H1 (cell line): Measurements from ENCODE around the gene SEC14L5. TPM values are rescaled to one million over a fixed set of nuclear protein-coding genes. Genes with fewer than 3 reads are reported as not detected.

ENCODE experiments used
- CTCF ChIA-PET: fragments of 300-600 bp; sonication (Branson Sonifier 250); formaldehyde crosslinking; loops from one replicate; lab custom pipeline; 2021; ENCODE audit not compliant: partially characterized antibody; lab: Charles Lee
- POLR2A ChIA-PET: fragments of 300-600 bp; sonication (Branson Sonifier 250); formaldehyde crosslinking; loops from one replicate; lab custom pipeline; 2021; ENCODE audit warnings: inconsistent platforms; ENCODE audit not compliant: partially characterized antibody; lab: Charles Lee
- DNase-seq, 2 experiments: peaks; one replicate each; pipeline versions ENCODE4 v3.0.0 to v3.0.0-alpha.2; 2010 to 2022; ENCODE audit warnings: low spot score in 2 of 2, low read depth in 1 of 2, mixed read lengths in 1 of 2
- FAIRE-seq: peaks from 2 replicates; lab custom pipeline; 2011; peaks lifted over from hg19 to GRCh38; lab: Jason Lieb, UNC
- H2AFZ ChIP-seq: 2 replicates; pipeline ENCODE4 v1.8.1; 2012; ENCODE audit warnings: low read length, inconsistent platforms
- H2AK5ac ChIP-seq: 2 replicates; pipeline ENCODE4 v1.6.1; 2013; ENCODE audit warnings: low read depth, low read length
- H2BK120ac ChIP-seq: replicated peaks from 2 replicates; pipeline ENCODE3; 2013; ENCODE audit warnings: low read depth, low read length, inconsistent platforms
- H2BK12ac ChIP-seq: 2 replicates; pipeline ENCODE4 v1.6.1; 2013; ENCODE audit warnings: low read depth, low read length
- H2BK15ac ChIP-seq: 2 replicates; pipeline ENCODE4 v1.6.1; 2013; ENCODE audit warnings: low read length
- H2BK20ac ChIP-seq: 2 replicates; pipeline ENCODE4 v1.6.1; 2013; ENCODE audit warnings: low read length
- H2BK5ac ChIP-seq: 2 replicates; pipeline ENCODE4 v1.6.1; 2013; ENCODE audit warnings: low read depth, low read length
- H3K14ac ChIP-seq: 2 replicates; pipeline ENCODE4 v1.6.1; 2013; ENCODE audit warnings: inconsistent platforms; ENCODE audit not compliant: insufficient read length
- H3K18ac ChIP-seq: 2 replicates; pipeline ENCODE4 v1.6.1; 2013; ENCODE audit warnings: low read length; ENCODE audit errors: extremely low read depth
- H3K23ac ChIP-seq: 2 replicates; pipeline ENCODE4 v1.6.1; 2013; ENCODE audit warnings: inconsistent platforms; ENCODE audit not compliant: insufficient read length
- H3K23me2 ChIP-seq: 2 replicates; pipeline ENCODE4 v1.6.1; 2013; ENCODE audit warnings: low read depth, low read length
- H3K27ac ChIP-seq: 2 replicates; pipeline ENCODE4 v1.6.1; 2011; ENCODE audit warnings: low read depth, low read length, inconsistent platforms
- H3K27me3 ChIP-seq, 4 experiments: replicated peaks in 1 of 4; 1 replicate in 1 of 4; 2 replicates in 3 of 4; pipeline versions ENCODE4 v1.6.1 to v1.8.1; 2011 to 2013; ENCODE audit warnings: low read length in 3 of 4, mild to moderate bottlenecking in 3 of 4, inconsistent platforms in 2 of 4, mixed read lengths in 2 of 4, moderate library complexity in 1 of 4; ENCODE audit not compliant: control insufficient read depth in 3 of 4, insufficient read depth in 3 of 4; ENCODE audit errors: extremely low read depth in 1 of 4
- H3K36me3 ChIP-seq, 4 experiments: 2 replicates each; pipeline versions ENCODE4 v1.6.1 to v1.8.1; 2011 to 2013; ENCODE audit warnings: mild to moderate bottlenecking in 4 of 4, low read length in 3 of 4, moderate library complexity in 2 of 4, control low read depth in 1 of 4, inconsistent platforms in 1 of 4; ENCODE audit not compliant: insufficient read depth in 4 of 4, control insufficient read depth in 2 of 4
- H3K4ac ChIP-seq: replicated peaks from 2 replicates; pipeline ENCODE3; 2013; ENCODE audit warnings: low read length, low read depth, mixed read lengths, inconsistent platforms; ENCODE audit not compliant: insufficient read length
- H3K4me1 ChIP-seq, 4 experiments: replicated peaks in 1 of 4; 1 replicate in 1 of 4; 2 replicates in 3 of 4; pipeline versions ENCODE4 v1.6.1 to v1.8.1; 2011 to 2013; ENCODE audit warnings: low read length in 3 of 4, inconsistent platforms in 2 of 4, mixed read lengths in 1 of 4; ENCODE audit not compliant: insufficient read depth in 4 of 4, control insufficient read depth in 3 of 4
- H3K4me2 ChIP-seq, 2 experiments: 2 replicates each; pipeline versions ENCODE4 v1.6.1 to v1.8.1; 2011 to 2013; ENCODE audit warnings: low read depth in 2 of 2, low read length in 2 of 2, control low read depth in 1 of 2, inconsistent platforms in 1 of 2, mild to moderate bottlenecking in 1 of 2; ENCODE audit not compliant: insufficient read depth in 1 of 2
- H3K4me3 ChIP-seq, 4 experiments: fragments of 200-600, 300-600 bp in 1 of 4; sonication (generic), shearing (Covaris generic), sonication (Bioruptor Twin) in 1 of 4; 2 replicates each; pipeline versions ENCODE4 v1.5.1 to v1.8.1; 2011 to 2016; ENCODE audit warnings: low read length in 4 of 4, low read depth in 3 of 4, control low read depth in 2 of 4, inconsistent platforms in 2 of 4, mild to moderate bottlenecking in 2 of 4, mixed read lengths in 1 of 4, moderate library complexity in 1 of 4; ENCODE audit not compliant: insufficient read depth in 2 of 4; ENCODE audit errors: extremely low read depth in 1 of 4
- H3K56ac ChIP-seq: replicated peaks from 2 replicates; pipeline ENCODE3; 2013; ENCODE audit warnings: low read depth, mild to moderate bottlenecking, mixed read lengths, low read length, inconsistent platforms; ENCODE audit not compliant: insufficient read length
- H3K79me1 ChIP-seq: 2 replicates; pipeline ENCODE4 v1.6.1; 2013; ENCODE audit warnings: low read depth, low read length, control low read depth
- H3K79me2 ChIP-seq, 2 experiments: 2 replicates each; pipeline versions ENCODE4 v1.6.1 to v1.8.1; 2012 to 2013; ENCODE audit warnings: low read length in 2 of 2, mild to moderate bottlenecking in 2 of 2, inconsistent platforms in 1 of 2; ENCODE audit not compliant: insufficient read depth in 2 of 2, control insufficient read depth in 1 of 2
- H3K9ac ChIP-seq, 4 experiments: replicated peaks in 1 of 4; 1 replicate in 1 of 4; 2 replicates in 3 of 4; pipeline versions ENCODE4 v1.6.1 to v1.8.1; 2011 to 2013; ENCODE audit warnings: low read depth in 3 of 4, low read length in 3 of 4, control low read depth in 2 of 4, mild to moderate bottlenecking in 2 of 4, moderate library complexity in 2 of 4, inconsistent platforms in 1 of 4; ENCODE audit errors: extremely low read depth in 1 of 4
- H3K9me3 ChIP-seq, 2 experiments: 2 replicates each; pipeline versions ENCODE4 v1.6.1 to v1.8.1; 2012 to 2013; ENCODE audit warnings: mild to moderate bottlenecking in 2 of 2, moderate library complexity in 2 of 2, control low read depth in 1 of 2, inconsistent platforms in 1 of 2, low read depth in 1 of 2, low read length in 1 of 2, mixed read lengths in 1 of 2; ENCODE audit not compliant: insufficient read depth in 2 of 2
- H4K20me1 ChIP-seq, 2 experiments: replicated peaks in 1 of 2; 2 replicates each; pipeline versions ENCODE3 to v1.8.1; 2011 to 2013; ENCODE audit warnings: inconsistent platforms in 2 of 2, low read length in 2 of 2, mild to moderate bottlenecking in 1 of 2; ENCODE audit not compliant: insufficient read depth in 2 of 2, control insufficient read depth in 1 of 2
- H4K5ac ChIP-seq: 2 replicates; pipeline ENCODE4 v1.6.1; 2013; ENCODE audit warnings: low read length, low read depth, mixed read lengths, inconsistent platforms; ENCODE audit not compliant: insufficient read length
- H4K8ac ChIP-seq: 2 replicates; pipeline ENCODE4 v1.8.0; 2013; ENCODE audit warnings: mild to moderate bottlenecking, moderate library complexity, low read length, inconsistent platforms; ENCODE audit not compliant: insufficient read depth; ENCODE audit errors: extremely low read depth
- H4K91ac ChIP-seq: replicated peaks from 2 replicates; pipeline ENCODE3; 2013; ENCODE audit warnings: low read length, mixed read lengths, inconsistent platforms; ENCODE audit not compliant: insufficient read length
- CBX8 ChIP-seq: fragments of 300-800, 300-1000 bp; sonication (generic); IDR thresholded peaks from 2 replicates; pipeline ENCODE4 v1.7.1; 2016; ENCODE audit warnings: low read depth, low read length, borderline replicate concordance
- CREB1 ChIP-seq: IDR thresholded peaks from 2 replicates; pipeline ENCODE4 v1.6.1; 2012; ENCODE audit warnings: inconsistent platforms
- KDM1A ChIP-seq: fragments of 200-600, 300-600 bp; sonication (generic); IDR thresholded peaks from 2 replicates; pipeline ENCODE4 v1.7.1; 2016; ENCODE audit warnings: mild to moderate bottlenecking, low read length, borderline replicate concordance
- TEAD4 ChIP-seq: IDR thresholded peaks from 2 replicates; pipeline ENCODE4 v1.6.1; 2012; ENCODE audit warnings: low read depth, low read length, inconsistent platforms, mixed read lengths
- WGBS, 2 experiments: shearing (Covaris generic) in 1 of 2; methylation state at CpG; one replicate each; pipeline versions ENCODE4 v1.1.6 to v1.1.7; 2013 to 2015; ENCODE audit warnings: low lambda C conversion rate in 2 of 2, mixed read lengths in 2 of 2, inconsistent platforms in 1 of 2, low coverage in 1 of 2, missing lambda C conversion rate in 1 of 2; ENCODE audit not compliant: insufficient replicate concordance in 2 of 2, insufficient coverage in 1 of 2, insufficient read length in 1 of 2; ENCODE audit errors: extremely low coverage in 1 of 2, missing lambda C conversion rate in 1 of 2; 5-methylcytosine and 5-hydroxymethylcytosine counted together
- polyA plus RNA-seq, 7 experiments: library from polyadenylated mRNA; depleted of rRNA in 3 of 7; stranded (reverse) in 5 of 7; unstranded in 2 of 7; fragments of >200 nt in 5 of 7; fragments of 200-250 nt in 2 of 7; gene quantifications; 1 replicate in 5 of 7; 2 replicates in 1 of 7; 4 replicates in 1 of 7; pipeline versions ENCODE4 v1.2.1 to v1.2.3, GENCODE V29; 2011 to 2013; ENCODE audit warnings: missing spikeins in 2 of 7, mixed read lengths in 2 of 7
- total RNA-seq: library from RNA; stranded (reverse); fragmentation: NEBNext Ultra II Directional; extraction: Animal tissue kit (Norgen Biotek cat#: 25700); gene quantifications from 2 replicates; pipeline ENCODE4 v1.2.1, GENCODE V29; 2021

The SEC14L5 gene
- total and polyA plus RNA-seq, 2 of the 8 experiments (the other 6 are each of a cell fraction or from before 2014, with no cell fraction given), result 1.9 to 3.0 TPM

DNA sequence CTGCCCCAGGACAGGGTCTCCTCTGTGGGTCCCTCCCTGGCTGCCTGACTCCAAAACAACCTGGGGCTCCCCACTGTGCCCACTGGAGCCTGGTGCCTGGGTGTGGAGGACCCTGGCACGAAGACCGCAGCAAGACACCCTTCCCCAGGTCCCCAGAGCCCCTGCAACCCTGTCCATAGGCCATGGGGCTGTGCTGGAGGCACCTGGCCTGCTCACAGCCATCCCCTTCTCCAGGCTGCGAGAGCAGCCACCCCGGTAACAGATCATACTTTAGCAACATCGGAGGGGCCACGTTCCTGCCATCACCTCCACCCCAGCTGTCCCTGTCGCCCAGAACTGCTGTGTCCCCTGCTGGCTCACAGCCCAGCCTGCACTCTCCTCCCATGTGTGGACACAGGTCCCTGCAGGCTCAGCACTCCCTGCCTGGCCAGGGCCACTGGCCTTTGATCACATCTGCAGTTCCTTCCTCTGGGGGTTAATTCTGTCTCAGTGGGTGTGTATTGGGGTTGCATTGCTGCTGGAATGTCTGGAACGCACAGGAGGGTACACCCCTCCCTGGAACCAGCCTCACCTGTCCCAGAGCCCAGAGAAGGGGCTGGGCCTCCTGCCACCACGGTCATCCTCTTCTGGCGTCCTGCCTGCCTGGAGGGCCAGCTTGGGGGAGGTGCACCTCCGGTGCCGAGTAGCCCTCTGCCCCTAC lies 33.4 kb upstream of the SEC14L5 start:
- POLR2A ChIA-PET, result interaction anchor here (1.4 to 3.0 kb wide), 2 partner anchors 9 to 11 kb away, joined by 3 to 11 read pairs; no protein-coding TSS in a partner anchor

More for the DNA sequence above, 33.4 kb upstream of the SEC14L5 start:
- no peak for FAIRE-seq
- Histone ChIP-seq H3K23me2 (no peaks in the 10 kb centered on the region), H3K27ac (no peak overlapping the region), H3K23ac (no peak overlapping the region), H2BK5ac (peak overlapping the region; percentile 78; the same call in 1 of the 2 replicates), H3K4me3 (no peak overlapping the region), H4K20me1 (peaks cover 0 to 4% of the 10 kb centered on the region in 2 experiments), H3K4ac (no peak overlapping the region), H2BK20ac (no peak overlapping the region), H2BK120ac (no peak overlapping the region), H2BK12ac (peak overlapping the region; percentile 95), H3K4me2 (peak overlapping the region; percentile 14 to 36; a peak in 2 of 4 replicates), H3K56ac (no peak overlapping the region), H4K91ac (peak overlapping the region; percentile 2), H3K36me3 (peaks cover 0 to 8% (median 2%) of the 10 kb centered on the region in 4 experiments; a peak in 3 of 8 replicates), H3K9me3 (peaks cover 4 to 5% of the 10 kb centered on the region in 2 experiments; a peak in 2 of 4 replicates)
- CTCF ChIA-PET, result interaction anchor here (1.5 kb wide), 1 partner anchor 13 kb away, joined by 4 read pairs; no protein-coding TSS in a partner anchor
- peak; percentile 93 for TF ChIP-seq TEAD4
- no peak for TF ChIP-seq KDM1A
- no peak for TF ChIP-seq CBX8
- TF ChIP-seq CREB1, result no peak
- TF ChIP-seq, all 59 proteins: peak for 1
- H2BK15ac ChIP-seq, result no peak overlapping the region
- H3K14ac ChIP-seq, result no peak overlapping the region
- H2AFZ ChIP-seq, result no peak overlapping the region
- no peak for DNase-seq
- 76% methylated on average over 12 of the region's 12 CpGs; no CpG with 5 or more reads in 1 of the 2 experiments for WGBS, 2 experiments
- no peak overlapping the region for H3K9ac ChIP-seq
- no peak overlapping the region for H4K5ac ChIP-seq
- no peak overlapping the region for H4K8ac ChIP-seq
- no peak overlapping the region for H3K18ac ChIP-seq
- peaks cover 4% of the 10 kb centered on the region for H3K79me1 ChIP-seq
- H3K4me1 ChIP-seq, result peaks cover 0 to 8% (median 3%) of the 10 kb centered on the region in 4 experiments; a peak in 4 of 7 replicates
- H3K79me2 ChIP-seq, result peaks cover 0 to 6% of the 10 kb centered on the region in 2 experiments; a peak in 2 of 4 replicates
- peak overlapping the region; percentile 24; the same call in 1 of the 2 replicates for H2AK5ac ChIP-seq
- H3K27me3 ChIP-seq, result no peaks in the 10 kb centered on the region; a peak in 1 of 7 replicates
